ENCODE measurements around the gene AP2B1. TPM values are rescaled to one million over a fixed set of nuclear protein-coding genes. Genes with fewer than 3 reads are reported as not detected.

The AP2B1 gene
- total and polyA plus RNA-seq, 9 of the 15 experiments (the other 6 are each of a cell fraction or from before 2014, with no cell fraction given): 60.1 to 287 (median 105) TPM

- TF ChIP-seq THRAP3 (IDR thresholded peaks at IDR 0.05; ENCODE audit: borderline replicate concordance): no peak
- no peak for TF ChIP-seq NFYB (IDR thresholded peaks at IDR 0.05; ENCODE audit: extremely low read depth, insufficient read length)
- TF ChIP-seq ELF1 (tag; IDR thresholded peaks at IDR 0.05): peak; percentile 45; the same call in 1 of the 2 replicates
- TF ChIP-seq ZNF134 (CRISPR knock-in tag; conservative IDR thresholded peaks at IDR 0.05): no peak
- peak; percentile 84; the same call in 1 of the 2 replicates for TF ChIP-seq RUNX1 (IDR thresholded peaks at IDR 0.05; ENCODE audit: low read depth)
- TF ChIP-seq RFX5 (IDR thresholded peaks at IDR 0.05; ENCODE audit: low read depth, low read length): no peak
- TF ChIP-seq SREBF2 (CRISPR knock-in tag; IDR thresholded peaks at IDR 0.05): no peak
- peak in 1 of 2 experiments; percentile 73; a peak in 2 of 4 replicates for TF ChIP-seq MNT (conservative IDR thresholded peaks at IDR 0.05)
- TF ChIP-seq, protein P1, sequence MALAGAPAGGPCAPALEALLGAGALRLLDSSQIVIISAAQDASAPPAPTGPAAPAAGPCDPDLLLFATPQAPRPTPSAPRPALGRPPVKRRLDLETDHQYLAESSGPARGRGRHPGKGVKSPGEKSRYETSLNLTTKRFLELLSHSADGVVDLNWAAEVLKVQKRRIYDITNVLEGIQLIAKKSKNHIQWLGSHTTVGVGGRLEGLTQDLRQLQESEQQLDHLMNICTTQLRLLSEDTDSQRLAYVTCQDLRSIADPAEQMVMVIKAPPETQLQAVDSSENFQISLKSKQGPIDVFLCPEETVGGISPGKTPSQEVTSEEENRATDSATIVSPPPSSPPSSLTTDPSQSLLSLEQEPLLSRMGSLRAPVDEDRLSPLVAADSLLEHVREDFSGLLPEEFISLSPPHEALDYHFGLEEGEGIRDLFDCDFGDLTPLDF (CRISPR knock-in tag; IDR thresholded peaks at IDR 0.05): no peak
- TF ChIP-seq ATF7 (IDR thresholded peaks at IDR 0.05): peak; percentile 94
- no peak for TF ChIP-seq BRF1 (IDR thresholded peaks at IDR 0.05; ENCODE audit: borderline replicate concordance, extremely low read depth, insufficient read length)
- no peak for TF ChIP-seq TGIF2 (CRISPR knock-in tag; IDR thresholded peaks at IDR 0.05)
- peak; percentile 98 for TF ChIP-seq TCF3 (CRISPR knock-in tag; IDR thresholded peaks at IDR 0.05)
- TF ChIP-seq IRF9 (tag; IDR thresholded peaks at IDR 0.05): no peak
- TF ChIP-seq MXI1 (IDR thresholded peaks at IDR 0.05; ENCODE audit: low read depth, low read length): peak; percentile 70; the same call in 1 of the 2 replicates
- no peak for TF ChIP-seq ZNF407 (IDR thresholded peaks at IDR 0.05; ENCODE audit: low read depth)
Observed at GRCh38 chr17:35560703-35561102, 26.4 kb upstream of the AP2B1 start, which contains the start of gene SLFN14 (continued).

Data from K562 (cell line).